Measurements from ENCODE around the gene STK11IP.

GRCh38 chr2:219607931-219608330 is 10.3 kb downstream of the STK11IP start:
- TF ChIP-seq CBFB (CRISPR knock-in tag; IDR thresholded peaks at IDR 0.05) (no peak), IRF2 (CRISPR knock-in tag; IDR thresholded peaks at IDR 0.05) (no peak), NKX3-1 (CRISPR knock-in tag; IDR thresholded peaks at IDR 0.05) (no peak), ZNF3 (CRISPR knock-in tag; IDR thresholded peaks at IDR 0.05) (no peak), NFRKB (IDR thresholded peaks at IDR 0.05) (no peak), SALL2 (CRISPR knock-in tag; IDR thresholded peaks at IDR 0.05) (no peak), TCF7L2 (IDR thresholded peaks at IDR 0.05; ENCODE audit: low read depth, low read length) (no peak), DNMT3B (CRISPR knock-in tag; conservative IDR thresholded peaks at IDR 0.05) (no peak), ETV6 (CRISPR knock-in tag; conservative IDR thresholded peaks at IDR 0.05) (no peak), ZFP36 (IDR thresholded peaks at IDR 0.05; ENCODE audit: borderline replicate concordance, low read depth, low read length, partially characterized antibody) (no peak)
- TF ChIP-seq, protein P1, sequence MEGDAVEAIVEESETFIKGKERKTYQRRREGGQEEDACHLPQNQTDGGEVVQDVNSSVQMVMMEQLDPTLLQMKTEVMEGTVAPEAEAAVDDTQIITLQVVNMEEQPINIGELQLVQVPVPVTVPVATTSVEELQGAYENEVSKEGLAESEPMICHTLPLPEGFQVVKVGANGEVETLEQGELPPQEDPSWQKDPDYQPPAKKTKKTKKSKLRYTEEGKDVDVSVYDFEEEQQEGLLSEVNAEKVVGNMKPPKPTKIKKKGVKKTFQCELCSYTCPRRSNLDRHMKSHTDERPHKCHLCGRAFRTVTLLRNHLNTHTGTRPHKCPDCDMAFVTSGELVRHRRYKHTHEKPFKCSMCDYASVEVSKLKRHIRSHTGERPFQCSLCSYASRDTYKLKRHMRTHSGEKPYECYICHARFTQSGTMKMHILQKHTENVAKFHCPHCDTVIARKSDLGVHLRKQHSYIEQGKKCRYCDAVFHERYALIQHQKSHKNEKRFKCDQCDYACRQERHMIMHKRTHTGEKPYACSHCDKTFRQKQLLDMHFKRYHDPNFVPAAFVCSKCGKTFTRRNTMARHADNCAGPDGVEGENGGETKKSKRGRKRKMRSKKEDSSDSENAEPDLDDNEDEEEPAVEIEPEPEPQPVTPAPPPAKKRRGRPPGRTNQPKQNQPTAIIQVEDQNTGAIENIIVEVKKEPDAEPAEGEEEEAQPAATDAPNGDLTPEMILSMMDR (CRISPR knock-in tag; IDR thresholded peaks at IDR 0.05): no peak
- TF ChIP-seq, protein P2, sequence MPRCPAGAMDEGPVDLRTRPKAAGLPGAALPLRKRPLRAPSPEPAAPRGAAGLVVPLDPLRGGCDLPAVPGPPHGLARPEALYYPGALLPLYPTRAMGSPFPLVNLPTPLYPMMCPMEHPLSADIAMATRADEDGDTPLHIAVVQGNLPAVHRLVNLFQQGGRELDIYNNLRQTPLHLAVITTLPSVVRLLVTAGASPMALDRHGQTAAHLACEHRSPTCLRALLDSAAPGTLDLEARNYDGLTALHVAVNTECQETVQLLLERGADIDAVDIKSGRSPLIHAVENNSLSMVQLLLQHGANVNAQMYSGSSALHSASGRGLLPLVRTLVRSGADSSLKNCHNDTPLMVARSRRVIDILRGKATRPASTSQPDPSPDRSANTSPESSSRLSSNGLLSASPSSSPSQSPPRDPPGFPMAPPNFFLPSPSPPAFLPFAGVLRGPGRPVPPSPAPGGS (CRISPR knock-in tag; IDR thresholded peaks at IDR 0.05): no peak
- TF ChIP-seq, protein P3, sequence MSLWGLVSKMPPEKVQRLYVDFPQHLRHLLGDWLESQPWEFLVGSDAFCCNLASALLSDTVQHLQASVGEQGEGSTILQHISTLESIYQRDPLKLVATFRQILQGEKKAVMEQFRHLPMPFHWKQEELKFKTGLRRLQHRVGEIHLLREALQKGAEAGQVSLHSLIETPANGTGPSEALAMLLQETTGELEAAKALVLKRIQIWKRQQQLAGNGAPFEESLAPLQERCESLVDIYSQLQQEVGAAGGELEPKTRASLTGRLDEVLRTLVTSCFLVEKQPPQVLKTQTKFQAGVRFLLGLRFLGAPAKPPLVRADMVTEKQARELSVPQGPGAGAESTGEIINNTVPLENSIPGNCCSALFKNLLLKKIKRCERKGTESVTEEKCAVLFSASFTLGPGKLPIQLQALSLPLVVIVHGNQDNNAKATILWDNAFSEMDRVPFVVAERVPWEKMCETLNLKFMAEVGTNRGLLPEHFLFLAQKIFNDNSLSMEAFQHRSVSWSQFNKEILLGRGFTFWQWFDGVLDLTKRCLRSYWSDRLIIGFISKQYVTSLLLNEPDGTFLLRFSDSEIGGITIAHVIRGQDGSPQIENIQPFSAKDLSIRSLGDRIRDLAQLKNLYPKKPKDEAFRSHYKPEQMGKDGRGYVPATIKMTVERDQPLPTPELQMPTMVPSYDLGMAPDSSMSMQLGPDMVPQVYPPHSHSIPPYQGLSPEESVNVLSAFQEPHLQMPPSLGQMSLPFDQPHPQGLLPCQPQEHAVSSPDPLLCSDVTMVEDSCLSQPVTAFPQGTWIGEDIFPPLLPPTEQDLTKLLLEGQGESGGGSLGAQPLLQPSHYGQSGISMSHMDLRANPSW (CRISPR knock-in tag; IDR thresholded peaks at IDR 0.05; ENCODE audit: borderline replicate concordance): no peak

All from HepG2 (cell line).